H1 (cell line): ENCODE data around the gene NOXO1. TPM values are rescaled to one million over a fixed set of nuclear protein-coding genes. Genes with fewer than 3 reads are reported as not detected.

ENCODE experiments used
- CTCF ChIA-PET: fragments of 300-600 bp; sonication (Branson Sonifier 250); formaldehyde crosslinking; loops from one replicate; lab custom pipeline; 2021; ENCODE audit not compliant: partially characterized antibody; lab: Charles Lee
- POLR2A ChIA-PET: fragments of 300-600 bp; sonication (Branson Sonifier 250); formaldehyde crosslinking; loops from one replicate; lab custom pipeline; 2021; ENCODE audit warnings: inconsistent platforms; ENCODE audit not compliant: partially characterized antibody; lab: Charles Lee
- DNase-seq, 2 experiments: peaks; one replicate each; pipeline versions ENCODE4 v3.0.0 to v3.0.0-alpha.2; 2010 to 2022; ENCODE audit warnings: low spot score in 2 of 2, low read depth in 1 of 2, mixed read lengths in 1 of 2
- FAIRE-seq: peaks from 2 replicates; lab custom pipeline; 2011; peaks lifted over from hg19 to GRCh38; lab: Jason Lieb, UNC
- H2AFZ ChIP-seq: 2 replicates; pipeline ENCODE4 v1.8.1; 2012; ENCODE audit warnings: low read length, inconsistent platforms
- H2AK5ac ChIP-seq: 2 replicates; pipeline ENCODE4 v1.6.1; 2013; ENCODE audit warnings: low read depth, low read length
- H2BK120ac ChIP-seq: replicated peaks from 2 replicates; pipeline ENCODE3; 2013; ENCODE audit warnings: low read depth, low read length, inconsistent platforms
- H2BK12ac ChIP-seq: 2 replicates; pipeline ENCODE4 v1.6.1; 2013; ENCODE audit warnings: low read depth, low read length
- H2BK15ac ChIP-seq: 2 replicates; pipeline ENCODE4 v1.6.1; 2013; ENCODE audit warnings: low read length
- H2BK20ac ChIP-seq: 2 replicates; pipeline ENCODE4 v1.6.1; 2013; ENCODE audit warnings: low read length
- H2BK5ac ChIP-seq: 2 replicates; pipeline ENCODE4 v1.6.1; 2013; ENCODE audit warnings: low read depth, low read length
- H3K14ac ChIP-seq: 2 replicates; pipeline ENCODE4 v1.6.1; 2013; ENCODE audit warnings: inconsistent platforms; ENCODE audit not compliant: insufficient read length
- H3K18ac ChIP-seq: 2 replicates; pipeline ENCODE4 v1.6.1; 2013; ENCODE audit warnings: low read length; ENCODE audit errors: extremely low read depth
- H3K23ac ChIP-seq: 2 replicates; pipeline ENCODE4 v1.6.1; 2013; ENCODE audit warnings: inconsistent platforms; ENCODE audit not compliant: insufficient read length
- H3K23me2 ChIP-seq: 2 replicates; pipeline ENCODE4 v1.6.1; 2013; ENCODE audit warnings: low read depth, low read length
- H3K27ac ChIP-seq: 2 replicates; pipeline ENCODE4 v1.6.1; 2011; ENCODE audit warnings: low read depth, low read length, inconsistent platforms
- H3K27me3 ChIP-seq, 4 experiments: replicated peaks in 1 of 4; 1 replicate in 1 of 4; 2 replicates in 3 of 4; pipeline versions ENCODE4 v1.6.1 to v1.8.1; 2011 to 2013; ENCODE audit warnings: low read length in 3 of 4, mild to moderate bottlenecking in 3 of 4, inconsistent platforms in 2 of 4, mixed read lengths in 2 of 4, moderate library complexity in 1 of 4; ENCODE audit not compliant: control insufficient read depth in 3 of 4, insufficient read depth in 3 of 4; ENCODE audit errors: extremely low read depth in 1 of 4
- H3K36me3 ChIP-seq, 4 experiments: 2 replicates each; pipeline versions ENCODE4 v1.6.1 to v1.8.1; 2011 to 2013; ENCODE audit warnings: mild to moderate bottlenecking in 4 of 4, low read length in 3 of 4, moderate library complexity in 2 of 4, control low read depth in 1 of 4, inconsistent platforms in 1 of 4; ENCODE audit not compliant: insufficient read depth in 4 of 4, control insufficient read depth in 2 of 4
- H3K4ac ChIP-seq: replicated peaks from 2 replicates; pipeline ENCODE3; 2013; ENCODE audit warnings: low read length, low read depth, mixed read lengths, inconsistent platforms; ENCODE audit not compliant: insufficient read length
- H3K4me1 ChIP-seq, 4 experiments: replicated peaks in 1 of 4; 1 replicate in 1 of 4; 2 replicates in 3 of 4; pipeline versions ENCODE4 v1.6.1 to v1.8.1; 2011 to 2013; ENCODE audit warnings: low read length in 3 of 4, inconsistent platforms in 2 of 4, mixed read lengths in 1 of 4; ENCODE audit not compliant: insufficient read depth in 4 of 4, control insufficient read depth in 3 of 4
- H3K4me2 ChIP-seq, 2 experiments: 2 replicates each; pipeline versions ENCODE4 v1.6.1 to v1.8.1; 2011 to 2013; ENCODE audit warnings: low read depth in 2 of 2, low read length in 2 of 2, control low read depth in 1 of 2, inconsistent platforms in 1 of 2, mild to moderate bottlenecking in 1 of 2; ENCODE audit not compliant: insufficient read depth in 1 of 2
- H3K4me3 ChIP-seq, 4 experiments: fragments of 200-600, 300-600 bp in 1 of 4; sonication (generic), shearing (Covaris generic), sonication (Bioruptor Twin) in 1 of 4; 2 replicates each; pipeline versions ENCODE4 v1.5.1 to v1.8.1; 2011 to 2016; ENCODE audit warnings: low read length in 4 of 4, low read depth in 3 of 4, control low read depth in 2 of 4, inconsistent platforms in 2 of 4, mild to moderate bottlenecking in 2 of 4, mixed read lengths in 1 of 4, moderate library complexity in 1 of 4; ENCODE audit not compliant: insufficient read depth in 2 of 4; ENCODE audit errors: extremely low read depth in 1 of 4
- H3K56ac ChIP-seq: replicated peaks from 2 replicates; pipeline ENCODE3; 2013; ENCODE audit warnings: low read depth, mild to moderate bottlenecking, mixed read lengths, low read length, inconsistent platforms; ENCODE audit not compliant: insufficient read length
- H3K79me1 ChIP-seq: 2 replicates; pipeline ENCODE4 v1.6.1; 2013; ENCODE audit warnings: low read depth, low read length, control low read depth
- H3K79me2 ChIP-seq, 2 experiments: 2 replicates each; pipeline versions ENCODE4 v1.6.1 to v1.8.1; 2012 to 2013; ENCODE audit warnings: low read length in 2 of 2, mild to moderate bottlenecking in 2 of 2, inconsistent platforms in 1 of 2; ENCODE audit not compliant: insufficient read depth in 2 of 2, control insufficient read depth in 1 of 2
- H3K9ac ChIP-seq, 4 experiments: replicated peaks in 1 of 4; 1 replicate in 1 of 4; 2 replicates in 3 of 4; pipeline versions ENCODE4 v1.6.1 to v1.8.1; 2011 to 2013; ENCODE audit warnings: low read depth in 3 of 4, low read length in 3 of 4, control low read depth in 2 of 4, mild to moderate bottlenecking in 2 of 4, moderate library complexity in 2 of 4, inconsistent platforms in 1 of 4; ENCODE audit errors: extremely low read depth in 1 of 4
- H3K9me3 ChIP-seq, 2 experiments: 2 replicates each; pipeline versions ENCODE4 v1.6.1 to v1.8.1; 2012 to 2013; ENCODE audit warnings: mild to moderate bottlenecking in 2 of 2, moderate library complexity in 2 of 2, control low read depth in 1 of 2, inconsistent platforms in 1 of 2, low read depth in 1 of 2, low read length in 1 of 2, mixed read lengths in 1 of 2; ENCODE audit not compliant: insufficient read depth in 2 of 2
- H4K20me1 ChIP-seq, 2 experiments: replicated peaks in 1 of 2; 2 replicates each; pipeline versions ENCODE3 to v1.8.1; 2011 to 2013; ENCODE audit warnings: inconsistent platforms in 2 of 2, low read length in 2 of 2, mild to moderate bottlenecking in 1 of 2; ENCODE audit not compliant: insufficient read depth in 2 of 2, control insufficient read depth in 1 of 2
- H4K5ac ChIP-seq: 2 replicates; pipeline ENCODE4 v1.6.1; 2013; ENCODE audit warnings: low read length, low read depth, mixed read lengths, inconsistent platforms; ENCODE audit not compliant: insufficient read length
- H4K8ac ChIP-seq: 2 replicates; pipeline ENCODE4 v1.8.0; 2013; ENCODE audit warnings: mild to moderate bottlenecking, moderate library complexity, low read length, inconsistent platforms; ENCODE audit not compliant: insufficient read depth; ENCODE audit errors: extremely low read depth
- H4K91ac ChIP-seq: replicated peaks from 2 replicates; pipeline ENCODE3; 2013; ENCODE audit warnings: low read length, mixed read lengths, inconsistent platforms; ENCODE audit not compliant: insufficient read length
- CREB1 ChIP-seq: IDR thresholded peaks from 2 replicates; pipeline ENCODE4 v1.6.1; 2012; ENCODE audit warnings: inconsistent platforms
- GABPA ChIP-seq: IDR thresholded peaks from 2 replicates; pipeline ENCODE4 v1.6.1; 2011; ENCODE audit warnings: mild to moderate bottlenecking, low read length, moderate library complexity, borderline replicate concordance; ENCODE audit not compliant: insufficient read depth
- HDAC2 ChIP-seq, 2 experiments: fragments of 300-600 bp in 1 of 2; sonication (generic) in 1 of 2; IDR thresholded peaks; 2 replicates each; pipeline ENCODE4 v1.6.1; 2011 to 2012; ENCODE audit warnings: low read depth in 2 of 2, low read length in 2 of 2, mild to moderate bottlenecking in 2 of 2, moderate library complexity in 2 of 2, borderline replicate concordance in 1 of 2, inconsistent platforms in 1 of 2
- KDM4A ChIP-seq: IDR thresholded peaks from one replicate; pipeline ENCODE4 v1.7.1; 2012; ENCODE audit warnings: low read depth, mild to moderate bottlenecking, moderate library complexity, low read length, inconsistent platforms; ENCODE audit not compliant: severe bottlenecking
- POLR2A ChIP-seq, 2 experiments: IDR thresholded peaks; 1 replicate in 1 of 2; 2 replicates in 1 of 2; pipeline ENCODE4 v1.6.1; 2011; ENCODE audit warnings: low read depth in 2 of 2, low read length in 2 of 2, mild to moderate bottlenecking in 2 of 2; ENCODE audit errors: control extremely low read depth in 1 of 2
- POU5F1 ChIP-seq: IDR thresholded peaks from 2 replicates; pipeline ENCODE4 v1.6.1; 2011; ENCODE audit warnings: low read depth, mild to moderate bottlenecking, low read length, moderate library complexity
- SIRT6 ChIP-seq: IDR thresholded peaks from one replicate; pipeline ENCODE4 v1.7.1; 2012; ENCODE audit warnings: low read length, inconsistent platforms
- SIX5 ChIP-seq: IDR thresholded peaks from 2 replicates; pipeline ENCODE4 v1.6.1; 2011; ENCODE audit warnings: mild to moderate bottlenecking, low read depth, low read length
- SP4 ChIP-seq: IDR thresholded peaks from 2 replicates; pipeline ENCODE4 v1.6.1; 2012; ENCODE audit warnings: low read length, inconsistent platforms
- TCF12 ChIP-seq: IDR thresholded peaks from 2 replicates; pipeline ENCODE4 v1.6.1; 2011; ENCODE audit warnings: low read depth, mild to moderate bottlenecking, low read length
- WGBS, 2 experiments: shearing (Covaris generic) in 1 of 2; methylation state at CpG; one replicate each; pipeline versions ENCODE4 v1.1.6 to v1.1.7; 2013 to 2015; ENCODE audit warnings: low lambda C conversion rate in 2 of 2, mixed read lengths in 2 of 2, inconsistent platforms in 1 of 2, low coverage in 1 of 2, missing lambda C conversion rate in 1 of 2; ENCODE audit not compliant: insufficient replicate concordance in 2 of 2, insufficient coverage in 1 of 2, insufficient read length in 1 of 2; ENCODE audit errors: extremely low coverage in 1 of 2, missing lambda C conversion rate in 1 of 2; 5-methylcytosine and 5-hydroxymethylcytosine counted together
- polyA plus RNA-seq, 7 experiments: library from polyadenylated mRNA; depleted of rRNA in 3 of 7; stranded (reverse) in 5 of 7; unstranded in 2 of 7; fragments of >200 nt in 5 of 7; fragments of 200-250 nt in 2 of 7; gene quantifications; 1 replicate in 5 of 7; 2 replicates in 1 of 7; 4 replicates in 1 of 7; pipeline versions ENCODE4 v1.2.1 to v1.2.3, GENCODE V29; 2011 to 2013; ENCODE audit warnings: missing spikeins in 2 of 7, mixed read lengths in 2 of 7
- total RNA-seq: library from RNA; stranded (reverse); fragmentation: NEBNext Ultra II Directional; extraction: Animal tissue kit (Norgen Biotek cat#: 25700); gene quantifications from 2 replicates; pipeline ENCODE4 v1.2.1, GENCODE V29; 2021
- TF ChIP-seq, protein P1 (sequence below): IDR thresholded peaks from 2 replicates; pipeline ENCODE4 v1.6.1; 2012; ENCODE audit warnings: inconsistent platforms

The NOXO1 gene
- total and polyA plus RNA-seq, 2 of the 8 experiments (the other 6 are each of a cell fraction or from before 2014, with no cell fraction given): 1.3 to 2.5 TPM

DNA sequence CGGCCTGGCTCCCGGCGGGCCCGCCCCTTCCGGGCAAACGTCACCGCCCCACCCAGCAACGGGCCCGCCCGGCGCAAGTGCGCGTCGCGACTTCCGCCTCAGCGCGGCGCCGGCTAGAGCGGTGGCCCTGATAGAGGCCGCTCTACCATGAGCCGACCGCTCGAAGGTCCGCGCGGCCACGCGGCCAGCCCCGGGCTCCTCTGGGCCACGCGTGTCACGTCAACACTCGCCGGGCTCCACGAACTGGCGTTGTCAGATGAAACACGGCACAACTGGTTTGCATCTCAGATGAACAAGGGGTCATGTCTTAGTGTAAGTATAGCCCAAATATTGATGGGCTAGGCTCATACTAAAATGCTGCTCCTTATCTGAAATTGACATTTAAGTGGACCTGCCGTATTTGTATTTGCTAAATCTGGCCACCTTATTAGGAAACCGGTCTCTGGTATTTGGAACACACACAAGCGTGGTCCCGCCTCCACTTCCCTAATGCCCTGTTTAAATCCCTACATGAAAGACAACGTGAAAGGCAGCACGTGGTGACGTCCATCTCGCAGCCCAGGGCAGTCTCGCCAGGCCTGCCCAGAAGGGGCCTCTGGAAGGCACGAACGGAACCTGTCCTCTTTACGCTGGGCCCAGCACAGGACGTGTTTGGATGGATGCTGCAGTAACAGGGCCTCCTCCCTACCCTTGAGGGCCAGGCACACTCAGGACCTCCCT is 28.7 kb upstream of the NOXO1 start, which contains the start of gene ZNF598:
Gene ZNF598, minus strand, starts transcription at position 31 of the 720 bp plus-strand sequence.
- H2BK5ac ChIP-seq: peak within 1 kb of the TSS; percentile 79
- ChIA-PET CTCF (no interaction called here), POLR2A (interaction anchor here (0.6 to 2.8 kb wide), 8 partner anchors 13 to 145 kb away, joined by 3 to 17 read pairs (median 6); partner anchors contain the start of genes RPS2, TBL3 and TRAF7)
- H3K27ac ChIP-seq: peak within 1 kb of the TSS; percentile 61
- H3K14ac ChIP-seq: peak within 1 kb of the TSS; percentile 67
- peak within 1 kb of the TSS; percentile 66 to 95 (median 83) for H3K4me3 ChIP-seq
- H3K23me2 ChIP-seq: peaks cover 12% of the 10 kb centered on the region; the same call in 1 of the 2 replicates
- peak within 1 kb of the TSS; percentile 4 for H2AFZ ChIP-seq
- peak within 1 kb of the TSS; percentile 79 to 83 (median 80) for H3K9ac ChIP-seq
- peak within 1 kb of the TSS; percentile 96 for H3K4ac ChIP-seq
- WGBS, 2 experiments: 7% methylated on average over 34 of the region's 52 CpGs; no CpG with 5 or more reads in 1 of the 2 experiments
- H2BK20ac ChIP-seq: no peak within 1 kb of the TSS
- H4K8ac ChIP-seq: peak within 1 kb of the TSS; percentile 84
- H2AK5ac ChIP-seq: peak within 1 kb of the TSS; percentile 53
- DNase-seq: peak in 1 of 2 experiments; percentile 82
- no peak within 1 kb of the TSS for H3K23ac ChIP-seq
- no peaks in the 10 kb centered on the region for H3K27me3 ChIP-seq
- no peak for FAIRE-seq
- H3K4me1 ChIP-seq: peaks cover 3 to 26% (median 15%) of the 10 kb centered on the region in 4 experiments
- peak within 1 kb of the TSS; percentile 36; the same call in 1 of the 2 replicates for H2BK15ac ChIP-seq
- peak within 1 kb of the TSS; percentile 98 for H3K18ac ChIP-seq
- peak within 1 kb of the TSS; percentile 89 to 92 for H3K4me2 ChIP-seq
- H3K9me3 ChIP-seq: no peaks in the 10 kb centered on the region
- H3K36me3 ChIP-seq: 0 out of 8 replicates have a peak, but pooled peaks cover 0 to 2% (median 0%) of the 10 kb centered on the region in 4 experiments
- peak within 1 kb of the TSS; percentile 3 for H3K56ac ChIP-seq
- peaks cover 15 to 36% of the 10 kb centered on the region in 2 experiments for H4K20me1 ChIP-seq
- peaks cover 9% of the 10 kb centered on the region; the same call in 1 of the 2 replicates for H3K79me1 ChIP-seq
- no peak within 1 kb of the TSS for H2BK12ac ChIP-seq
- peak within 1 kb of the TSS; percentile 98 for H4K91ac ChIP-seq
- peaks cover 22 to 43% of the 10 kb centered on the region in 2 experiments; a peak in 3 of 4 replicates for H3K79me2 ChIP-seq
- peak within 1 kb of the TSS; percentile 96 for H4K5ac ChIP-seq
- peak within 1 kb of the TSS; percentile 51 for H2BK120ac ChIP-seq
- TF ChIP-seq SIX5 (no peak), POLR2A (IDR thresholded peaks at IDR 0.05; ENCODE audit: control extremely low read depth in 1 of 2, low read depth in 2 of 2, low read length in 2 of 2) (peak in 1 of 2 experiments; percentile 80; a peak in 2 of 3 replicates), CREB1 (peak; percentile 77), HDAC2 (IDR thresholded peaks at IDR 0.05; ENCODE audit: borderline replicate concordance in 1 of 2, low read depth in 2 of 2, low read length in 2 of 2) (peak in 1 of 2 experiments; percentile 71; a peak in 1 of 4 replicates), GABPA (peak; percentile 89; the same call in 1 of the 2 replicates), SIRT6 (no peak), KDM4A (peak; percentile 80), SP4 (no peak), POU5F1 (no peak), TCF12 (0 out of 2 replicates have a peak, but pooled peaks have one; percentile 10)
- TF ChIP-seq, protein P1, sequence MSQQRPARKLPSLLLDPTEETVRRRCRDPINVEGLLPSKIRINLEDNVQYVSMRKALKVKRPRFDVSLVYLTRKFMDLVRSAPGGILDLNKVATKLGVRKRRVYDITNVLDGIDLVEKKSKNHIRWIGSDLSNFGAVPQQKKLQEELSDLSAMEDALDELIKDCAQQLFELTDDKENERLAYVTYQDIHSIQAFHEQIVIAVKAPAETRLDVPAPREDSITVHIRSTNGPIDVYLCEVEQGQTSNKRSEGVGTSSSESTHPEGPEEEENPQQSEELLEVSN: 0 out of 2 replicates have a peak, but pooled peaks have one; percentile 63
